GM18907 (cell line): ENCODE data around the gene BMAL1.

Experiments used
- ATAC-seq: cut with Tn5 transposase; IDR thresholded peaks from one replicate; pipeline ENCODE4 v1.9.1; 2021; ENCODE audit warnings: mild to moderate bottlenecking, moderate library complexity; ENCODE audit not compliant: unreplicated experiment

BMAL1 gene

DNA sequence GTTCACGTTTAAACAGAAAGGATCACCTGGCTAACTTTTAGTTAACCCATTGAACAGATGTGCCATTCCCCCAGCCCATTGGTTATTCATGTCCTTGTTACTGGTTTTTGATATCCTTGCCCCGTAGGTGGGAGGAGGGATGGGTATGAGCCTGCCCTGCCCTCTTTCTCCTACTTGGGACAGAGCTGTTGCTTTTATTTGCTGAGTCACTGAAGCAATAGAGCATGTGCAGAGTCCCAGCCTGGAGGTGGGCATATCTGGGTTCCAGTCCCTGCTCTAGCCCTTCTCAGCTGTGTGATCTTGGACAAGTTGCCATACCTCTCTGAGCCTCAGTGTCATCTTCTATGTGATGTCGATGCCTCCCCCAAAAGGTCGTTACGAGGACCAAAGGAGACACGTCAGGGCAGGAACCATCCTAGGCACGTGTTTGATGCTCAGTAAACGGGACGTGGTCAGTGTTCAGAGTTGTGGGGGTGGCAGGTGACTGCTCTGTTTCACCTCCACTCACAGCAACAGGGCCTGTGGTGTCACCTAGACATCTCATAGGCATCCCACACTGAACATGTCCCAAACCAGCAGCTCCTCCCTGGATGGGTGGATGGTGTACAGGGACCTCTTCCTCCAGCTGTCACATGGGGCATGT lies 61.0 kb downstream of the BMAL1 start:
- ATAC-seq, result no peak

DNA sequence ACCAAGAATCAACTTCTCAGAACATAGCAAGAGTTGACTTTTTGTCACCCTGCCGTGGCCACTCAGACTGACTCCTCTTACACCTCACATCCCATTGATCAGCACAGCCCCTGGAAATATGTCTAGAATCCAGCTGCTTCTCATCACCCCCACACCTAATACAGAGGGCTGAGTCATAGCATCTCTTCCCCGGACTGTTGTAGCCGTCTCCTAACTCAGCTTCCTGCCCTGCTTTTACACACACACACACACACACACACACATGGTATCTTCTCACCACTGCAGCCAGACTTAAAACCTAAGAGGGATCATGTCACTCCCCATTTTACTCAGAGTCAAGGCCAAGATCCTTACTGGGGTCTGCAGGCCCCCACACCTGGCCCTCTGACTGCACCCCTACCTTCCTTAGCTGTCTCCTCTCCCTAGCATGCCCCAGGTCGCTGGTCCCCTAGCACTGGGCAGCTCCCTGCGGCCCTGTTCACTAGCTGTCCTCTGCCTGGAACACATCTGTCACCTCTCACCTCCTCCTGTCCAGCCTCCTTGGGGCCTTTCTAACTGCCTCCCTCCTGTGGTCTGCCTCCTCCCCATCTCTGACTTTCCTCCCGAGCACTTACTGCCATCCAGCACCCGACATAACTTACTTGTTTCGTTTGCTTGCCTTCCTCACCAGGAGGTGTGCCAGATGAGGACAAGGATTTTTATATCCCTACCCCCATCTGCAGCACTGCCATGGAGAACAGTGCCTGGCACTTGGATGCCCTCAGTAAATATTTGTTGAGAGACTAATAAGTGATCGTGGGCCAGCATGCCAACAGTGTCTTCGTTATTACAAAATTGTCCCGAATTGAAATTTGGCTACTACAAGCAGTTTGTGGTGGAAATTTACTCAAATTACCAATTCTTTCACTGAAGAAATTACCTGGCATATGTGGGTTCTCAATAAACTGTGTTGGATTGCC lies 61.9 kb downstream of the BMAL1 start:
- no peak for ATAC-seq

DNA sequence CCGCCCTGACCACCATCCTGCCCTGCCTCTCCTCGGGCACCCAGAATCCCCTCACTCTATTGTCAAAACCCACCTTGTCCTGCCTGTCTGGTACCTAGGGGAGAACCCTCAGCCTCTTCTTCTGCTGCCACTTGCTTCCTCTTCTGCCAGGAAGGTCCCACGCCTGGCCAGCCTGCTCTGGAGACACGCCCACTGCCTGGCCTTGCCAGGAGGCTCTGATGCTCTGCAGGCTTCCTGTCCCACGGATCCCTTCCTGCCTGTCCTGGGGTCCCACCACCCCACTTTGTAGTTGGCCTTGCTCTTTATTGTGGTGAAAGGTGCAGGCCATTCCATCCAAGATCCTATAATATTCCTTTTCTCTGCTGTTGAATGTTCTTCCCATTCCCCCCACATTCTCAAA lies 63.4 kb downstream of the BMAL1 start:
- ATAC-seq, result no peak

- ATAC-seq, result peak; percentile 51
These were observed 65.5 kb downstream of the BMAL1 start for GRCh38 chr11:13343067-13343466.

DNA sequence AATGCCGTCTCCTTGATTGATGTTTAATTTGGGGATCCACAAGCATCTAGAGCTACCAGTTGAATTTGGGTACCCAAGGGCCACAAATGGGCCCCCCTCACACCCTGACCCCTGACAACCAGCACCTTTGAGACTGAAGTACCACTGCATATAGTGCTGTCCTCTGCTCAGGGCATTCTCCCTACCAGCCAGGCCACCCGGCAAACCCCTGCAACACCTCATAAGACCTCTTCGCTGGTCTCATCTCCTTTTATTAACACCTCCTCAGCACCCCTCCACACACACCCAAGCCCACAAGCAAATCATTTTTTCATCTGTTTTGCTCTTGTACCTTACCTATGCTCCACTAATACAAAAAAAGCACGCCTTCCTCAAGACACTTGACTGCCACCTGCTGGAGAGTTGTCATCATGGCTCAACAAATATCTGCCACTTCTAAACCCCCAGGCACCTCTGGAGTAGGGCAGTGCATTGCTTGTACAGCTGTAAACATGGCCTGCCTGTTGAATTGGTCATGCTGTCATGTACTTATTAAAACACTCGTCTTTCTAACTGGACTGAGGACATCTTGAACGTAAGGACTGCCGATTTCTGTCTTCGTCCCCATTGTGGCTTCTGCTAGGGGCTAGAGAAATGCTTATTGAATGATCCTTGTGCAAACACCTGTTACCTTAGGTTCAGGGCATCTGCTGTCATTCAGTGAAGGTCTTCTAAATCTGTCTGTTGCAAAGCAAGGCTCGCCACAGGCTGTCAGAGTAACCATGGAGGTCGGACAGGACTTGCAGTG lies 66.5 kb downstream of the BMAL1 start:
- peak; percentile 52 for ATAC-seq

DNA sequence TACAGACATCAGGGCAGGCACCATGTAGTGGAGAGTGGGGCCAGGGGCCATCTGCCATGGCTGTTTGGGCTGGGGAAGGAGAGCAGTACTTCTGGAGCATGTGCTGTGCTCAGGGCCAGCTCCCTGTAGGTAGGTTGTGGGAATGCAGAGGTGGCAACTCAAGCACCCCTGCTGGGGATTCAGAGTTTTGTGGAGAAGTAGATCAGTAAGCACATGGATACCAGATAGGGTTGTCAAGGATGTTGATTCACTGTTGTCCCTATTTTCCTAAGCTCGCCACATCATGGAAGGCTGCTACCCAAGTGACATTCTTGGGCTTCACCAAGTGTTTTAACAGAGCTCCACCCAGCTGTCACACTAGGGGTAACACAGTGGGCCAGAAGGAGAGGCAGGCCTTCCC lies 67.2 kb downstream of the BMAL1 start:
- no peak for ATAC-seq

DNA sequence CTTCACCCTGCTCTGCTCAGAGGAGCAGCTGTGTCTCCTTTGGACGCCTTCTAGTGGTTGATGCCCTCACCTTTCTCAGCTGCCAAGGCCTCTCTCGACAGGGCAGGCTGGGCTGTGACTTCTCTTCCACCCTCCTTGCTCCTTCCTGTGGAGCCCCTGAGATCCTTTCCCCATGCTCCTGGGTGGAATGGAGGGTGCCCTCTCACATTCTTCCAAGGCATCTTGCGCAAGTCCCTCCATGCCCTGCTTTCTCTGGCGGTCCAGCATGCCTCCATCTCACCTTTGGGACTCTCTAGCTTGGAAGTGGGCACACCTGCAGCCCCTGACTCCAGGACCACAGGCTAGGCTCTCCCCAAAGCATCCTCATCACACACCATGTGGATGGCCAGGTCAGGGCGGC lies 68.9 kb downstream of the BMAL1 start:
- no peak for ATAC-seq

DNA sequence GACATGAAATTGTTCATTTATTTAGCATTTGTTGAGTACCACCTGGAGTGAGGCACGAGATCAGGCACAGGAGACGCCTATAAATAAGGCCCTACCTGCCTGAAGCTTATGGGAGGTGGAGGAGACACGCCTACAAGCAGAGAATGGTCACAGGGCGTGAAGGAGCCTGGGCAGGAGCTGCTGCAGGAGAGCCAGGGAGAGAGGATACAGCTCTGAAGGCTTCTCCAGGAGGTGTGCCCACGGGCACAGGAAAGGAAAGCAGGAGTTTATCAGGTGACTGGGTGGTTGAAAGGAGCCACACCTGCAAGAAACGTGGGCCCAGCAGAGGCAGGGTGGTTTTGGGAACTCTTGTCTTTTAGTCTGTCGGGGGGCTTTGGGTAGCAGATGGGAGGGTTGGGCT lies 70.3 kb downstream of the BMAL1 start:
- ATAC-seq, result no peak

DNA sequence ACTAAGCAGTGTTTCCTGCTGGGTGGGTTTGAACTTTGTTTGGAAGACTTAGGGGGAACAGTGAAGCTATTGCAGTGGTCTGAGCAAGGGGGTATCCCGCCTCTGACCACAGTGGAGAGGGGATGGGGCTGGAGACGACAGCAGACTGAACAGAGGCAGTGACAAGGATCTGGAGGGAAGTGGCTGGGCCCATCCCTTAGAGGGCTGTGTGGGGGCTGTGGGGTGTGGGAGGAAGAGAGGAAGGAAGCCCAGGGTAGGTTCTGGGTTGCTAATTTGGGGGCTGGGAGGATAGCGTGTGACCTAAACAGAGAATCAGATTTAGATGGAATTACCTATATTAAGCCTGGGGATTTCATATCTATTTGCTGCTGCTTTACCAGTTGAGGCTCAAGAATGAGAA lies 70.7 kb downstream of the BMAL1 start:
- ATAC-seq, result no peak

DNA sequence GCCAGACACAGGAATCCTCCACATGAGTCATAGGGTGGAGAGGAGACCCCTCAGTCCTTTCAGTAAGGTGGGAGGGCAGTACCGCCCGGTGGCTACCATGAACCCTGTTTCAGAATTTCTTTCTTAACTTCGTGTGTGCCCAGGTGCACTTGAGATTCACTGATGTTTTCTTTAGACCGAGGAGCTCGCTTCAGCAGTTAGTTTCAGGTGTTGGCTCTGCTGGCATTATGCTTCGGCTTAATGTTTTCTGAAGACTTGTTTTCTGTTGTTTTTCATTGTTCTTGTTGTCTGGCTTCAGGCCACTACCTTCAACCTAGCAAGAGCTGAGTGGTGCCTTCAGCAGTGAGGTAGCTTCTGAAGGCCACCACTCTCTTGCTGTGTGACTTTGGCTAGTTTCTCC lies 71.5 kb downstream of the BMAL1 start:
- ATAC-seq, result no peak

- no peak for ATAC-seq
These were observed 72.0 kb downstream of the BMAL1 start for GRCh38 chr11:13349581-13349980.

DNA sequence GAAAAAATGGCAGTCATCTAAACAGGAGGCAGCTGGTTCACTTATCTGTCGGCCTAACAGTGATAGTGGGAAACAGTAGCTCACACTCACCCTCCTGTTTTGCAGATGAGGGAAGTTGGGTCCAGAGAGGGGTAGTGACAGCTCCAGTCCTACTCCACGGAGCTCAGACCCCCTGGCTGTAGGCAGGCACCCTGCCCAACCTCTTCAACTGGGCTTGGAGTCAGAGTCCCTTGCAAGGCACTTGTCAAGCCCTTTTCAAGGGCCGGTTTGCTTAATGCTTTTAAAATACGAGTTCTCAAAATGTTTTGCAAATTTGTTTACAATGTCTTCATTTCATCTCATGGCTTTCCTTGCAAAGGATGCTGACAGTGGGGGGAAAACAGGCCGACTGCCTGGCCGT lies 75.1 kb downstream of the BMAL1 start:
- no peak for ATAC-seq

GRCh38 chr11:13354335-13354734 lies 76.7 kb downstream of the BMAL1 start:
- no peak for ATAC-seq

- no peak for ATAC-seq
These were observed 77.6 kb downstream of the BMAL1 start for GRCh38 chr11:13355191-13355590.

DNA sequence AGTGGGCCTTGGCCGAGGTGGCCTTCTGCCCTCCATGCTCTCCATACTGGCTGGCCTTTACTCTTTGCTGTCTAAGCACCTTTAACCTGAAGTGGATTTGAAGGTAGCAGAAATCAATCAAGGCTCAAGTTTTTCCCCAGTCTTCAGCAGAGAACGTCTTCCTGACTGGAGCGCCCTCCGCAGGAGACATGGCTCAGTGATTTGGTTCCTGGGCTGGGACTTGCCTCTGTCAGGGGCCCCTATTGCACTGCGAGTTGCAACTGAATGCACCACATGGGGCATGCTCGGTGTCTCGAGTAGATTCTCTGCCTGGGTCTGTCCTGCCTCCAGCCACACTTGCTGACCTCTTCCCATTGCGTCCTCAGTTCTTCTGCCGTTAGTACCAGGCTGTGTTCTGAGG lies 79.6 kb downstream of the BMAL1 start:
- no peak for ATAC-seq

DNA sequence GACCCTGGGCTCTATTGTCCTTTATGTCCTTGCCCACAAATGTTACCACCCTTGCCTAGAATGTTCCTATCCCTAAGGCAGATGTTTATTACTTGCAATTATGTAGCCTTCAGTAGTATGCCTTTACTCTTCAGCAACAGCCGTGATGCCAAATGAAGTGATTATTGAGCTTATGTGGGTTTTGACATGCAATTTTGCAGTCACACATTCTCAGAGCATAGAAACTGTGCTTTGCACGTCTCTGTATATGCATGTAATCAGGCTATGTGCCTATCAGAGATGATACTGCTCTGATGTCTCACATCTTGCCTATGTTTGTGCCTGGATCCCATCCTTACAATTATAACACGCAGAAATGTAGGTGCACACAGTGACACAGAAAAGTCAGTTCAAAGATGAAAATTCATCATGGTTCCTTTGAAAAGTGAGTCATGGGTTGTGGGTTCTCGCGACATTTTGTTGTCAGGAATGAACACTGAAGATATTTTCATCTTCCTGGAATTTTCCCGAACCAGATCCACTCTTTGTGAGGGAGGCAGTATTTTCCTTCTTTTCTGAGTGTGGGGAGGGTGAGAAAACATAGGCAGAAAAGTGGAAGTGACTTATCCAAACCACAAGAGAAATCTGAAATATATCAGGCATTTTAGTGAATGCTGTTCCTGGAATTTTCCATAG lies 81.1 kb downstream of the BMAL1 start:
- no peak for ATAC-seq

DNA sequence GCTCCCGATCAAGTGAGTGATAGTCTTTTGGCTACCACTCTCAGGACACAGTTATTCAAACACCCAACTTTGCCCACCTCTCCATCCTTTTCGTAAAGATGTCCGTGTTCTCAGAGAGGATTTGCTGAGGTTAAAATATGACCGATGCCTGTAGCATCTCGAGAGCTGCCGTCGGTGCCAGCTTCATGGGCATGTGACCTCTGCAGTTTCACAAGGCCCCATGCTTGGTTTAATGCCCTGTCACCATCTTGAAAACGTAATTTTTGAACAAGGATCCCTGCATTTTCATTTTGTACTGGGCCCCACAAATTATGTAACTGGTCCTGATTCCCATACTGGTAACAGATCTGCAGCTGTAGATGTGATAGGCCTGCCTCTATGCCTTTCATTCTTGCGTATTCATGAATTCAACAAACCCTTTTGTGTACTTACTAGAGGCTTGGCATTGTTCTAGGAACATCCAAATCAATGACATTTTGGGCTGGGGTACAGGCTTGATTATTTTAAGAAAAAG lies 85.1 kb downstream of the BMAL1 start:
- no peak for ATAC-seq

GRCh38 chr11:13364388-13364787 lies 86.8 kb downstream of the BMAL1 start:
- ATAC-seq, result no peak

DNA sequence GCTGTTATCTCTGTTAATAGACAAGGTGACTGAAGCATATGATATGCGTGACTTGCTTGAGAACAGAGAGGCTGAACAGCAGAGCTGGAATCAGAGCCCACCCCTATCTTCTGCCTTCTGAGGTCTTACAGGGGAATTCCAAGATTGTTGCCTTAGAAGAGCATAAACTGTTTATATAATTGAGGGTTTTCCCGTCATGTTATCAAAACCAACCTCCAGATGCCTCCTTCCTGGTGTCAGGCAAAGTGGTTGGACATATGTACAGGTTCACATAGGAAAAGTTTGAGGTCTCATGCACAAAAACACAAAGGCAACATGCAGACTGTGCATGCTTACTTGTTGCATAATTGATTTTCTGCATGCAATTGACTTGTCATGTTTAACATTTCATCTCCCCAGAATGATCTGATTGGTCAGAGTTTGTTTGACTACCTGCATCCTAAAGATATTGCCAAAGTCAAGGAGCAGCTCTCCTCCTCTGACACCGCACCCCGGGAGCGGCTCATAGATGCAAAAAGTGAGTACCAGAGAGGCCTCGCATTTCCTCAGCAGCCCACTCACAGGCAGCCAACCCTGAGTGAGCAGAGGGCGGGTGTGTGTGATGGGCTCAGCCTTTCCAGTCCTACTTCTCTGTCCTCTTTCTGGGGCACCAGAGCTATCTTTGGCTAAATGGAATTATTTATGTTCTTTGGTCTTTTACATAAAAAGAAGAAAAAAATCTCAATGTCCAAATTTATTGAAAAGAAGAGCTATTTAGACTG lies 88.9 kb downstream of the BMAL1 start:
- ATAC-seq, result no peak

DNA sequence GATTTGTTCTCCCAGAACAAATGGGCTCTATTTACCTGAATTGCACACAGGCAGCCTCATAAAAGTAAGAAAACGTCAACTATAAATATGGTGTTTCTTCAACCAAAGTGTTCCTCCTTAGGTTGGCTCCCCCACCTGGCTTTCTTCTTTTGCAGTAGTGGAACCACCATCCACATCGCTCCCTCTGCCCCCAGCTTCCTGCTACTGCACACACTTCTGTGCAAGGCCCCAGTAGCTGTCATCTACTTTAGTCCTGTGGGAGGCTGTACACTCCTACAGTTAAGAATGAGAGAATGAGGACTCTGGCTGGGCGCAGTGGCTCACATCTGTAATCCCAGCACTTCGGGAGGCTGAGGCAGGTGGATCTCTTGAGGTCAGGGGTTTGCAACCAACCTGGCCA lies 89.5 kb downstream of the BMAL1 start:
- no peak for ATAC-seq
